Astrocyte (in vitro differentiated cells and primary cell): Measurements from ENCODE around the gene RFTN1. TPM values are rescaled to one million over a fixed set of nuclear protein-coding genes. Genes with fewer than 3 reads are reported as not detected.
A peak's percentile ranks its signal among the peaks of the same experiment; 100 is the strongest.

Experiments
- DNase-seq: peaks from one replicate; pipeline ENCODE4 v3.0.0-alpha.2; 2010; ENCODE audit warnings: low read depth
- FAIRE-seq: peaks from 2 replicates; lab custom pipeline; 2011; peaks lifted over from hg19 to GRCh38; lab: Jason Lieb, UNC
- H2AFZ ChIP-seq: 2 replicates; pipeline ENCODE4 v1.6.0; 2012; ENCODE audit warnings: low read depth, low read length, inconsistent platforms
- H3K27ac ChIP-seq: 2 replicates; pipeline ENCODE4 v1.5.1; 2011; ENCODE audit warnings: low read depth, low read length, inconsistent platforms
- H3K27me3 ChIP-seq: 2 replicates; pipeline ENCODE4 v1.6.0; 2011; ENCODE audit warnings: low read length, inconsistent platforms; ENCODE audit not compliant: insufficient read depth
- H3K36me3 ChIP-seq: 2 replicates; pipeline ENCODE4 v1.5.1; 2011; ENCODE audit warnings: low read length, inconsistent platforms; ENCODE audit not compliant: insufficient read depth
- H3K4me1 ChIP-seq: 2 replicates; pipeline ENCODE4 v1.5.1; 2011; ENCODE audit warnings: low read length, inconsistent platforms; ENCODE audit not compliant: insufficient read depth
- H3K4me2 ChIP-seq: 2 replicates; pipeline ENCODE4 v1.6.0; 2012; ENCODE audit warnings: low read length, inconsistent platforms
- H3K4me3 ChIP-seq: 2 replicates; pipeline ENCODE4 v1.5.1; 2011; ENCODE audit warnings: low read depth, mild to moderate bottlenecking, low read length, inconsistent platforms; ENCODE audit not compliant: insufficient read depth
- H3K79me2 ChIP-seq: 2 replicates; pipeline ENCODE4 v1.6.0; 2012; ENCODE audit warnings: mild to moderate bottlenecking, low read length, inconsistent platforms; ENCODE audit not compliant: insufficient read depth
- H3K9ac ChIP-seq: 2 replicates; pipeline ENCODE4 v1.6.0; 2012; ENCODE audit warnings: mild to moderate bottlenecking, low read length, inconsistent platforms
- H3K9me3 ChIP-seq: 2 replicates; pipeline ENCODE4 v1.5.1; 2012; ENCODE audit warnings: low read depth, mild to moderate bottlenecking, low read length, inconsistent platforms; ENCODE audit not compliant: insufficient read depth
- H4K20me1 ChIP-seq: 2 replicates; pipeline ENCODE4 v1.6.0; 2012; ENCODE audit warnings: low read length, inconsistent platforms; ENCODE audit not compliant: insufficient read depth
- H3K27ac Mint-ChIP-seq: one replicate; pipeline ENCODE4 v1.8.0; 2021; ENCODE audit warnings: mild to moderate bottlenecking, mixed read lengths; ENCODE audit not compliant: unreplicated experiment
- H3K27me3 Mint-ChIP-seq: one replicate; pipeline ENCODE4 v1.8.0; 2021; ENCODE audit warnings: low read depth, mixed read lengths; ENCODE audit not compliant: unreplicated experiment
- H3K36me3 Mint-ChIP-seq: one replicate; pipeline ENCODE4 v1.8.0; 2021; ENCODE audit warnings: low read depth, mixed read lengths; ENCODE audit not compliant: unreplicated experiment
- H3K4me1 Mint-ChIP-seq: one replicate; pipeline ENCODE4 v1.8.0; 2021; ENCODE audit warnings: low read depth, mixed read lengths; ENCODE audit not compliant: unreplicated experiment
- H3K4me3 Mint-ChIP-seq: one replicate; pipeline ENCODE4 v1.8.0; 2021; ENCODE audit warnings: mild to moderate bottlenecking, moderate library complexity, mixed read lengths; ENCODE audit not compliant: unreplicated experiment
- H3K9me3 Mint-ChIP-seq: one replicate; pipeline ENCODE4 v1.8.0; 2021; ENCODE audit warnings: mild to moderate bottlenecking, mixed read lengths; ENCODE audit not compliant: unreplicated experiment
- CTCF ChIP-seq: IDR thresholded peaks from 2 replicates; pipeline ENCODE4 v1.5.1; 2011; ENCODE audit warnings: low read depth, mild to moderate bottlenecking, inconsistent platforms, low read length, moderate library complexity; ENCODE audit not compliant: insufficient read depth
- EZH2 ChIP-seq: IDR thresholded peaks from 2 replicates; pipeline ENCODE4 v1.6.1; 2012; ENCODE audit warnings: mild to moderate bottlenecking, low read length, inconsistent platforms; ENCODE audit not compliant: insufficient read depth
- total RNA-seq: library from RNA; stranded (reverse); gene quantifications from 2 replicates; pipeline ENCODE4 v1.2.1, GENCODE V29; 2021

RFTN1 gene
- total RNA-seq, 1 donor from 2014 or later = 49.5 TPM

- Mint-ChIP-seq H3K4me1 (peaks cover 53% of the 10 kb centered on the region), H3K36me3 (peaks cover 38% of the 10 kb centered on the region), H3K4me3 (no peak overlapping the region), H3K9me3 (peaks cover 14% of the 10 kb centered on the region), H3K27me3 (no peaks in the 10 kb centered on the region), H3K27ac (peak overlapping the region; percentile 66)
- FAIRE-seq (no peak), DNase-seq (peak; percentile 40)
- Histone ChIP-seq H3K4me1 (peaks cover 54% of the 10 kb centered on the region), H3K36me3 (peaks cover 5% of the 10 kb centered on the region), H2AFZ (no peak overlapping the region), H3K4me3 (no peak overlapping the region), H3K9ac (peak overlapping the region; percentile 18), H3K79me2 (peaks cover 43% of the 10 kb centered on the region), H3K4me2 (peak overlapping the region; percentile 50), H4K20me1 (peaks cover 4% of the 10 kb centered on the region), H3K27me3 (no peaks in the 10 kb centered on the region), H3K27ac (peak overlapping the region; percentile 73), H3K9me3 (no peaks in the 10 kb centered on the region)
- TF ChIP-seq EZH2 (no peak), CTCF (no peak)
Measured at GRCh38 chr3:16474920-16475319, 38.6 kb downstream of the RFTN1 start.

GRCh38 chr3:16474216-16474615 is 39.3 kb downstream of the RFTN1 start:
- Histone ChIP-seq H3K36me3 (peaks cover 5% of the 10 kb centered on the region), H3K9me3 (no peaks in the 10 kb centered on the region), H2AFZ (no peak overlapping the region), H3K9ac (peak overlapping the region; percentile 49), H3K4me1 (peaks cover 54% of the 10 kb centered on the region), H4K20me1 (peaks cover 8% of the 10 kb centered on the region), H3K27ac (peak overlapping the region; percentile 73), H3K79me2 (peaks cover 45% of the 10 kb centered on the region), H3K27me3 (no peaks in the 10 kb centered on the region), H3K4me3 (no peak overlapping the region), H3K4me2 (peak overlapping the region; percentile 50)
- DNase-seq = peak; percentile 92
- Mint-ChIP-seq H3K36me3 (peaks cover 42% of the 10 kb centered on the region), H3K27ac (peak overlapping the region; percentile 54), H3K4me1 (peaks cover 51% of the 10 kb centered on the region), H3K4me3 (peak overlapping the region; percentile 8), H3K27me3 (no peaks in the 10 kb centered on the region), H3K9me3 (peaks cover 17% of the 10 kb centered on the region)
- FAIRE-seq = no peak
- TF ChIP-seq EZH2 = no peak
- TF ChIP-seq CTCF = no peak

GRCh38 chr3:16472593-16472992 is 40.9 kb downstream of the RFTN1 start:
- no peak for DNase-seq
- H3K36me3 Mint-ChIP-seq = peaks cover 41% of the 10 kb centered on the region
- Histone ChIP-seq H3K9ac (no peak overlapping the region), H3K4me1 (peaks cover 49% of the 10 kb centered on the region), H3K79me2 (peaks cover 42% of the 10 kb centered on the region), H3K4me3 (no peak overlapping the region), H3K4me2 (no peak overlapping the region), H3K9me3 (no peaks in the 10 kb centered on the region), H3K36me3 (peaks cover 5% of the 10 kb centered on the region), H2AFZ (no peak overlapping the region), H3K27ac (no peak overlapping the region), H4K20me1 (peaks cover 6% of the 10 kb centered on the region), H3K27me3 (no peaks in the 10 kb centered on the region)
- FAIRE-seq = no peak
- peaks cover 15% of the 10 kb centered on the region for H3K9me3 Mint-ChIP-seq
- H3K27me3 Mint-ChIP-seq = no peaks in the 10 kb centered on the region
- TF ChIP-seq EZH2 (no peak), CTCF (no peak)
- no peak overlapping the region for H3K4me3 Mint-ChIP-seq
- peaks cover 50% of the 10 kb centered on the region for H3K4me1 Mint-ChIP-seq
- H3K27ac Mint-ChIP-seq = peak overlapping the region; percentile 72
